Measurements from ENCODE around the gene NLRP10. TPM values are rescaled to one million over a fixed set of nuclear protein-coding genes. Genes with fewer than 3 reads are reported as not detected.

The NLRP10 gene
- total RNA-seq, 1 experiment from 2014 or later, result not detected

- no peak overlapping the region for H2AFZ ChIP-seq (ENCODE audit: low read length)
- no peaks in the 10 kb centered on the region for H3K23me2 ChIP-seq (ENCODE audit: insufficient read length, low read depth, low read length, poor library complexity, severe bottlenecking)
- H3K4me1 Mint-ChIP-seq, result peaks cover 27 to 33% of the 10 kb centered on the region in 2 experiments
- no peaks in the 10 kb centered on the region for H3K36me3 Mint-ChIP-seq (ENCODE audit: insufficient read depth in 1 of 3, low read depth in 3 of 3)
- no peak overlapping the region for H2AK5ac ChIP-seq (ENCODE audit: insufficient read length, low read length)
- H4K91ac ChIP-seq (ENCODE audit: insufficient read length, low read depth, low read length), result no peak overlapping the region
- no peak overlapping the region for H3K4ac ChIP-seq (ENCODE audit: low read depth, low read length)
- no peaks in the 10 kb centered on the region for H3K9me3 ChIP-seq (ENCODE audit: control insufficient read depth, low read depth, low read length)
- no peak overlapping the region for H3K9ac ChIP-seq (ENCODE audit: extremely low read depth, insufficient read length, low read length)
- H2BK12ac ChIP-seq (ENCODE audit: insufficient read length, low read depth, low read length), result no peak overlapping the region
- H3K27ac ChIP-seq (ENCODE audit: insufficient read length, low read depth, low read length), result no peak overlapping the region
- no peak overlapping the region for H3K4me3 Mint-ChIP-seq
- peaks cover 5% of the 10 kb centered on the region for H3K4me1 ChIP-seq (ENCODE audit: insufficient read depth, low read length)
- no peaks in the 10 kb centered on the region for H3K79me2 ChIP-seq (ENCODE audit: insufficient read depth, low read length)
- H2BK20ac ChIP-seq (ENCODE audit: low read depth, low read length, poor library complexity, severe bottlenecking), result no peak overlapping the region
- H3K9me3 Mint-ChIP-seq, result no peaks in the 10 kb centered on the region
- no peak overlapping the region; the same call in 1 of the 2 replicates for H3K14ac ChIP-seq (ENCODE audit: insufficient read depth, low read length)
- no peak overlapping the region for H4K8ac ChIP-seq (replicated peaks; ENCODE audit: insufficient read length, low read depth, low read length)
- peak; percentile 53 for DNase-seq
- H2BK120ac ChIP-seq (ENCODE audit: low read depth, low read length, poor library complexity, severe bottlenecking), result no peak overlapping the region
- no peak overlapping the region for H3K18ac ChIP-seq (ENCODE audit: insufficient read length, low read depth, low read length)
- H3K27ac Mint-ChIP-seq, result peak overlapping the region; percentile 25 to 32 (median 32); a peak in 4 of 7 replicates
- no peaks in the 10 kb centered on the region for H3K79me1 ChIP-seq (ENCODE audit: insufficient read depth, low read depth, low read length, poor library complexity, severe bottlenecking)
- no peaks in the 10 kb centered on the region for H3K27me3 Mint-ChIP-seq (ENCODE audit: low read depth)
- WGBS (ENCODE audit: extremely low coverage, insufficient read length, low lambda C conversion rate), result no CpG with 5 or more reads among the region's 2 CpGs
- no peak overlapping the region for H3K23ac ChIP-seq (ENCODE audit: insufficient read length, low read depth, low read length)
- no peak overlapping the region for H3K4me2 ChIP-seq (ENCODE audit: insufficient read depth, insufficient read length, low read length)
- H3K56ac ChIP-seq (ENCODE audit: insufficient read length, low read depth, low read length), result no peak overlapping the region
- no peak overlapping the region for H4K5ac ChIP-seq (ENCODE audit: insufficient read length, low read depth, low read length)
- H3T11ph ChIP-seq (ENCODE audit: low read length), result no peak overlapping the region
- TF ChIP-seq, protein P1, sequence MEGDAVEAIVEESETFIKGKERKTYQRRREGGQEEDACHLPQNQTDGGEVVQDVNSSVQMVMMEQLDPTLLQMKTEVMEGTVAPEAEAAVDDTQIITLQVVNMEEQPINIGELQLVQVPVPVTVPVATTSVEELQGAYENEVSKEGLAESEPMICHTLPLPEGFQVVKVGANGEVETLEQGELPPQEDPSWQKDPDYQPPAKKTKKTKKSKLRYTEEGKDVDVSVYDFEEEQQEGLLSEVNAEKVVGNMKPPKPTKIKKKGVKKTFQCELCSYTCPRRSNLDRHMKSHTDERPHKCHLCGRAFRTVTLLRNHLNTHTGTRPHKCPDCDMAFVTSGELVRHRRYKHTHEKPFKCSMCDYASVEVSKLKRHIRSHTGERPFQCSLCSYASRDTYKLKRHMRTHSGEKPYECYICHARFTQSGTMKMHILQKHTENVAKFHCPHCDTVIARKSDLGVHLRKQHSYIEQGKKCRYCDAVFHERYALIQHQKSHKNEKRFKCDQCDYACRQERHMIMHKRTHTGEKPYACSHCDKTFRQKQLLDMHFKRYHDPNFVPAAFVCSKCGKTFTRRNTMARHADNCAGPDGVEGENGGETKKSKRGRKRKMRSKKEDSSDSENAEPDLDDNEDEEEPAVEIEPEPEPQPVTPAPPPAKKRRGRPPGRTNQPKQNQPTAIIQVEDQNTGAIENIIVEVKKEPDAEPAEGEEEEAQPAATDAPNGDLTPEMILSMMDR (conservative IDR thresholded peaks at IDR 0.05), result no peak
- no peak overlapping the region for H2BK15ac ChIP-seq (ENCODE audit: low read depth, low read length)
- H2BK5ac ChIP-seq (ENCODE audit: insufficient read length, low read length), result no peak overlapping the region
- H3K27me3 ChIP-seq (ENCODE audit: insufficient read depth, low read length), result no peaks in the 10 kb centered on the region
- no peaks in the 10 kb centered on the region for H4K20me1 ChIP-seq (ENCODE audit: control insufficient read depth, insufficient read depth, insufficient read length)
Observed at GRCh38 chr11:7974668-7975067, 9.4 kb upstream of the NLRP10 start.
